ENCODE data around the gene FTCD.

GRCh38 chr21:46172863-46173528, 17.6 kb upstream of the FTCD start:
- no peak for TF ChIP-seq CTCF (IDR thresholded peaks at IDR 0.05)
- no peak for TF ChIP-seq POLR2A (IDR thresholded peaks at IDR 0.05)

Data from right lobe of liver (tissue), 4 donors.